Endodermal cell (in vitro differentiated cells): ENCODE data around the gene SLC16A13. TPM values are rescaled to one million over a fixed set of nuclear protein-coding genes. Genes with fewer than 3 reads are reported as not detected.
"Not testable (repeated sequence)": the region's sequence is repeated elsewhere in the genome, so short reads cannot be mapped to it uniquely, and the experiment has no call there.

Experiments
- DNase-seq: peaks from one replicate; pipeline ENCODE4 v3.0.0-alpha.2; 2017
- H3K27ac ChIP-seq: 2 replicates; pipeline ENCODE4 v1.5.1; 2013; ENCODE audit warnings: mild to moderate bottlenecking, low read depth, low read length, moderate library complexity
- H3K27me3 ChIP-seq: 2 replicates; pipeline ENCODE4 v1.6.1; 2013; ENCODE audit warnings: mild to moderate bottlenecking, low read length, moderate library complexity; ENCODE audit not compliant: insufficient read depth, control insufficient read depth, poor library complexity, severe bottlenecking
- H3K36me3 ChIP-seq: 2 replicates; pipeline ENCODE4 v1.7.0; 2013; ENCODE audit warnings: mild to moderate bottlenecking, low read length, moderate library complexity; ENCODE audit not compliant: control insufficient read depth, insufficient read depth
- H3K4me1 ChIP-seq: one replicate; pipeline ENCODE4 v1.7.0; 2013; ENCODE audit warnings: low read length; ENCODE audit not compliant: control insufficient read depth, insufficient read depth
- H3K4me3 ChIP-seq: 2 replicates; pipeline ENCODE4 v1.5.1; 2013; ENCODE audit warnings: mild to moderate bottlenecking, low read length, moderate library complexity
- H3K9ac ChIP-seq: 2 replicates; pipeline ENCODE4 v1.6.1; 2013; ENCODE audit warnings: mild to moderate bottlenecking, low read length, moderate library complexity; ENCODE audit not compliant: poor library complexity, severe bottlenecking; ENCODE audit errors: extremely low read depth
- H3K9me3 ChIP-seq: 2 replicates; pipeline ENCODE4 v1.6.1; 2013; ENCODE audit warnings: mild to moderate bottlenecking, low read length, moderate library complexity; ENCODE audit not compliant: control insufficient read depth
- H3K27ac Mint-ChIP-seq: 2 replicates; pipeline ENCODE4 v1.8.0; 2020; ENCODE audit warnings: mixed read lengths
- H3K27me3 Mint-ChIP-seq: 2 replicates; pipeline ENCODE4 v1.8.0; 2021; ENCODE audit warnings: mild to moderate bottlenecking, mixed read lengths; ENCODE audit not compliant: insufficient read depth
- H3K36me3 Mint-ChIP-seq: 2 replicates; pipeline ENCODE4 v1.8.0; 2020; ENCODE audit warnings: low read depth, mixed read lengths
- H3K4me1 Mint-ChIP-seq: 2 replicates; pipeline ENCODE4 v1.8.0; 2020; ENCODE audit warnings: mixed read lengths
- H3K4me3 Mint-ChIP-seq: 2 replicates; pipeline ENCODE4 v1.8.0; 2020; ENCODE audit warnings: mild to moderate bottlenecking, moderate library complexity, mixed read lengths
- H3K9me3 Mint-ChIP-seq: 2 replicates; pipeline ENCODE4 v1.8.0; 2020; ENCODE audit warnings: mild to moderate bottlenecking, mixed read lengths
- CTCF ChIP-seq: fragments of 200-600 bp; sonication (generic); conservative IDR thresholded peaks from 2 replicates; pipeline ENCODE4 v1.5.0; 2021; ENCODE audit warnings: antibody characterized with exemption, mild to moderate bottlenecking
- WGBS, 2 experiments: methylation state at CpG; one replicate each; pipeline versions ENCODE4 v1.1.5 to v1.1.7; 2013; ENCODE audit warnings: missing lambda C conversion rate in 2 of 2, mixed read lengths in 1 of 2; ENCODE audit not compliant: insufficient coverage in 1 of 2, insufficient read length in 1 of 2; 5-methylcytosine and 5-hydroxymethylcytosine counted together
- total RNA-seq, 2 donors: library from RNA; stranded (reverse); fragmentation: NEBNext Ultra II Directional in 1 of 2; extraction: Animal tissue kit (Norgen Biotek cat#: 25700) in 1 of 2; gene quantifications; 2 replicates in 1 of 2; 3 replicates in 1 of 2; pipeline ENCODE4 v1.2.1, GENCODE V29; 2021

Gene SLC16A13
- total RNA-seq, 2 donors from 2014 or later, result 18.8 to 19.9 TPM

GRCh38 chr17:7043497-7044198 lies 7.8 kb downstream of the SLC16A13 start, which contains the start of gene SLC16A11:
TSS of gene SLC16A11 (minus strand) at chr17:7044092. CDS start at chr17:7043513, 579 bp downstream.
- Histone ChIP-seq H3K9ac (no peak within 1 kb of the TSS), H3K4me1 (peaks cover 4% of the 10 kb centered on the region), H3K27ac (no peak within 1 kb of the TSS), H3K9me3 (no peaks in the 10 kb centered on the region), H3K27me3 (peaks cover 55% of the 10 kb centered on the region), H3K4me3 (no peak within 1 kb of the TSS), H3K36me3 (no peaks in the 10 kb centered on the region)
- Mint-ChIP-seq H3K4me1 (peaks cover 14% of the 10 kb centered on the region), H3K36me3 (peaks cover 6% of the 10 kb centered on the region), H3K9me3 (no peaks in the 10 kb centered on the region), H3K27me3 (peaks cover 42% of the 10 kb centered on the region), H3K4me3 (peak within 1 kb of the TSS; percentile 44), H3K27ac (no peak within 1 kb of the TSS)
- 8% methylated on average over 17 to 57 of the region's 58 CpGs for WGBS, 2 experiments
- DNase-seq, result peak; percentile 78
- no peak for TF ChIP-seq CTCF

DNA sequence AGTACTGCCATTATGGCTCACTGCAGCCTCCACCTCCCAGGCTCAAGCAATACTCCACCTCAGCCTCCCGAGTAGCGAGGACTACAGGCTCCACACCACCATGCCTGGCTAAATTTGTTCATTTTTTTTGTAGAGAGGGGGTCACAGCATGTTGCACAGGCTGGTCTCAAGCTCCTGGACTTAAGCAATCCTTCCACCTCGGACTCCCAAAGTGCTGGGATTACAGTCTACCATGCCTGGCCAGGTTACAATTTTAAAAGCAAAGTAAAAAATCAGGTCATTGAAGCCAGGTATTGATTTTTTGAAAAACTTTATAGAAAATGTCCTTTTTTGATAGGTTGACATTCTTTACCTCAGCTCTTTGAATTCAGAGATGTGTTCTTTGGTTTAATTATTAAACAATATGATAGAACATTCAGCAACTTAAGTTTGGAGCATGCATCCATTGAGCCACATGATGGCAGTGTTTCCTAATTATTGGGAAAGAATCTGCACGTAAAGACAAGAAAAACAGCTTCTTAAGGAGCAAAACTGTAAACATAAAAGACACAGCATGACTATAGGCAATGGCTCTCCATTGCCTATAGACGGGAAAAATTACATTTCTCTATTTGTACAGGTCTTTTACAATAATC lies 9.8 kb downstream of the SLC16A13 start:
- no peaks in the 10 kb centered on the region for H3K36me3 ChIP-seq
- Mint-ChIP-seq H3K4me1 (peaks cover 13% of the 10 kb centered on the region), H3K36me3 (no peaks in the 10 kb centered on the region), H3K27me3 (peaks cover 44% of the 10 kb centered on the region), H3K9me3 (no peaks in the 10 kb centered on the region), H3K4me3 (peak overlapping the region; percentile 53), H3K27ac (no peak overlapping the region)
- peaks cover 55% of the 10 kb centered on the region for H3K27me3 ChIP-seq
- no peak overlapping the region for H3K9ac ChIP-seq
- H3K9me3 ChIP-seq, result no peaks in the 10 kb centered on the region
- peak overlapping the region; percentile 69 for H3K4me3 ChIP-seq
- H3K4me1 ChIP-seq, result peaks cover 4% of the 10 kb centered on the region
- WGBS, 2 experiments, result 31 to 42% methylated on average over 4 of the region's 5 CpGs
- no peak overlapping the region for H3K27ac ChIP-seq
- TF ChIP-seq CTCF, result peak; percentile 99
- peak; percentile 70 for DNase-seq

- Histone ChIP-seq H3K4me3 (peak overlapping the region; percentile 69), H3K4me1 (peaks cover 4% of the 10 kb centered on the region), H3K27me3 (peaks cover 54% of the 10 kb centered on the region), H3K9ac (no peak overlapping the region), H3K27ac (no peak overlapping the region), H3K9me3 (no peaks in the 10 kb centered on the region), H3K36me3 (no peaks in the 10 kb centered on the region)
- H3K4me3 Mint-ChIP-seq, result peak overlapping the region; percentile 53
- no peaks in the 10 kb centered on the region for H3K36me3 Mint-ChIP-seq
- H3K9me3 Mint-ChIP-seq, result no peaks in the 10 kb centered on the region
- H3K27me3 Mint-ChIP-seq, result peaks cover 50% of the 10 kb centered on the region
- whole genome bisulfite sequencing, 2 experiments, result 7 to 12% methylated on average over 14 to 15 of the region's 15 CpGs
- TF ChIP-seq CTCF, result no peak
- H3K27ac Mint-ChIP-seq, result peak overlapping the region; percentile 36
- peak; percentile 93 for DNase-seq
- H3K4me1 Mint-ChIP-seq, result peaks cover 13% of the 10 kb centered on the region
Measured at GRCh38 chr17:7046127-7046724, 10.4 kb downstream of the SLC16A13 start.

DNA sequence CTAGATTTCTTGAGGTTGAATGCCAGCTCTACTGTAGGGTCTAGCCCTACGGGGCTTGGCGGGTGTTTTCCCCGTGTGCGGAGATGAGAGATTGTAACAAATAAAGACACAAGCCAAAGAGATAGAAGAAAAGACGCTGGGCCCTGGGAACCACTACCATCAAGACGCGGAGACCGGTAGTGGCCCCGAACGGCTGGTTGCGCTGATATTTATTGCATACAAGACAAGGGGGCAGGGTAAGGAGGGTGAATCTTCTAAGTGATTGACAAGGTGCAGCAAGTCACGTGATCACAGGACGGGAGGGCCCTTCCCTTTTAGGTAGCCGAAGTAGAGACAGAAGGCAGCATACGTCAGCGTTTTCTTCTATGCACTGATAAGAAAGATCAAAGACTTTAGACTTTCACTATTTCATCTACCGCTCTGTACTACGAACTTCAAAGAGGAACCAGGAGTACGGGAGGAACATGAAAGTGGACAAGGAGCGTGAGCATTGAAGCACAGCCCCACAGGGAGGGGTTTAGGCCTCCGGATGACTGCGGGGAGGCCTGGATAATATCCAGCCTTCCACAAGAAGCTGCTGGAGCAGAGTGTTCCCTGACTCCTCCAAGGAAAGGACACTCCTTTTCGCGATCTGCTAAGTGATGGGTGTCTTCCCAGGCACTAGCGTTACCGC lies 11.0 kb downstream of the SLC16A13 start:
- H3K9me3 Mint-ChIP-seq, H3K9ac ChIP-seq, H3K4me1 ChIP-seq, H3K27ac ChIP-seq, H3K9me3 ChIP-seq, H3K36me3 ChIP-seq, H3K36me3 Mint-ChIP-seq: not testable (repeated sequence)
- Histone ChIP-seq H3K27me3 (peaks cover 48% of the 10 kb centered on the region), H3K4me3 (peak overlapping the region; percentile 69)
- Mint-ChIP-seq H3K4me3 (peak overlapping the region; percentile 53), H3K27ac (peak overlapping the region; percentile 36), H3K27me3 (peaks cover 46% of the 10 kb centered on the region), H3K4me1 (peaks cover 13% of the 10 kb centered on the region)
- WGBS, 2 experiments, result 25% methylated on average over 16 to 26 of the region's 26 CpGs
- DNase-seq, result peak; percentile 81
